GM21526 (cell line): ENCODE measurements around the gene IL9.
A peak's percentile ranks its signal among the peaks of the same experiment; 100 is the strongest.

Source experiments
- ATAC-seq: cut with Tn5 transposase; IDR thresholded peaks from one replicate; pipeline ENCODE4 v1.9.1; 2021; ENCODE audit warnings: moderate library complexity; ENCODE audit not compliant: unreplicated experiment, low FRiP score

Gene IL9

DNA sequence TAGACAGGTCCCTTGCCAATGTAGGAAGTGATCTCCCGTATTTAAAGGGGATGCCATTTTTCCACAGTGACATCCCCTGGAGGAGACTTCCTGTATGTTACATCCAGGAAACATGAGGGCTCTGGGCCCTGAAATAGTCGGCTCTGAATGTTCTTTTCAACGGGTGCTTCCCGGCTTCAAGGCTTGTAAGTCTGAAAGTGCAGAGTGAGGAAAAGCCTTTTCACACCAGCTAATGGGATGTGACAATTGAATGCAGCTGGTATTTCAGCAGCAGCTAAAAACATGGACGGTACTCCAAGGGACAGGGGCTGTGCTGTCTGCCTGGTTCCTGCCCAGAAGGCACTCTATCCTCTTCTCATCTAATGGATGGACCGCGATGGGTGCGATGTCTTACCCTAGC is 1.4 kb downstream of the IL9 start:
- no peak for ATAC-seq

GRCh38 chr5:135891791-135892190 is 3.9 kb downstream of the IL9 start:
- no peak for ATAC-seq

DNA sequence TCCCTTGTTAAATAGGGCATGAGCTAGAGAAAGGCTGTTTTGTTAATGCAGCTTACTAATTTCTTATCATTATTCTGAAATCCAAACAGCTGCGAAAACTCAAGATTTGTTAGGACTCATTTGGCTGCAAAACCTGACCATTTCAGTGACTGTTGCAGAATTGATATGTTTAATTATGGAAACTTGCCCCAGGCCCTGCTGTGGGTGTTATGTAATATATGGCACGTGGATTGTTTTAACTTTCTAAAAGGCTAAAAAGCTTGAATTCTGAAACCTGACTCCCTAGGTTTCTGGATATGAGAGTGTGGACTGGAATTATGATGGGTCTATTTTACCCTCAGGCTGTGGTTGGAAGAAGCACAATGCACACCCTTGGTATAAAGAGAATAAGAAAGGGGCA is 4.4 kb downstream of the IL9 start:
- no peak for ATAC-seq

DNA sequence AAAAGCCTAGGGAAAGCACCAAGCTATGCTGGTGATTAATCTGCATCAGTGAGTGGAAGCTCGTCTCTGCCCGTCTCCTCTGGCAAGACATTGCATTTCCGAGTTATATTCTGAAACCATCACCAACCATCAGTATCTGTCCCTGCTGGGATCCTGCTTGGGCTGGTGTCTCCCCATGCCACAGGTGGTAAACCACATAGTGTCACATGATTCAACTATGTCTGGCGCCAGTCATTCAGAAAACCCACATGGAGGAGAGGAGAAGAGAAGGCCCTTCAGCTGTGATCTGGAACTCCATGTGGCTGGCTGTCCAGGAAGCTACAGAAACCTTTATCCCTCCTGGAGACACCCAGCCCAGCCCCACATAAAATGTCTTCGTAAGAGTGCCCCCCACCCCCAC is 4.8 kb downstream of the IL9 start:
- ATAC-seq = no peak

GRCh38 chr5:135890296-135890695 is 5.3 kb downstream of the IL9 start:
- no peak for ATAC-seq

DNA sequence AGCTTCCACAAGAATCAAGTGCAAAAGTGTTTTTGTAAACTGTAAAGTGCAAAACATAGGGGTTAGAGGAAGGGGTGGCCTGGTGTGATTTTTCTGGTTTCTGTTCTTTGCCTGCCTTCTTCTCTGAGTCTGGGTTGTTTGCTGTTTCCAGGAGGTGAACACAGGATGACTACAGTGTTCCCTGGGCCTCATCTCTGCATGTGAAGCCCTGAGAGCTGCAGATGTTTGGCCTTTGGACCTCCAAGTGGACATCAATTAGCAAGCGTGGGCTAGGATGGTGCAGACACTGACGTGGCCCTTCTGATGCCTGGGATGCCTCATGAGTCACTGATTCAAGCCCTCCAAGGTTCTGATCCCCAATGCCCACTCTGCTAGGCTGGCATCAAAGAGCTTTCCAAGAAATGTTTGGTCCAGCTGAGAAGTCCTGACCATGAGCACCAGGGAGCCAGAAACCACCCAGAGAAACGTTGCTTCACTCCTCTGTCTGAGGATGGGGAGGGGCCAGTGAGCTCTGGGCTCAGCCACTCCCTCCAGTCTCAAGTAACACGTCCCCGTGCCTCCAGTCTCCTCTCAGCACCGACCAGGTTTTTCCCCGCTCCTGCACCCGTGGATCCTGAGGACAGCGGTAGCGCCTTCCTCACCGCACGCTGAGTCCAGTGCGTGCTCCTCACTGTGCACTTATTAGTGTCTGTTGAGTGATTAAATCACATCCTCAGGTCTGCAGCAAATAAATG is 7.6 kb downstream of the IL9 start:
- no peak for ATAC-seq

GRCh38 chr5:135887447-135887864 is 8.2 kb downstream of the IL9 start:
- ATAC-seq = peak; percentile 83

DNA sequence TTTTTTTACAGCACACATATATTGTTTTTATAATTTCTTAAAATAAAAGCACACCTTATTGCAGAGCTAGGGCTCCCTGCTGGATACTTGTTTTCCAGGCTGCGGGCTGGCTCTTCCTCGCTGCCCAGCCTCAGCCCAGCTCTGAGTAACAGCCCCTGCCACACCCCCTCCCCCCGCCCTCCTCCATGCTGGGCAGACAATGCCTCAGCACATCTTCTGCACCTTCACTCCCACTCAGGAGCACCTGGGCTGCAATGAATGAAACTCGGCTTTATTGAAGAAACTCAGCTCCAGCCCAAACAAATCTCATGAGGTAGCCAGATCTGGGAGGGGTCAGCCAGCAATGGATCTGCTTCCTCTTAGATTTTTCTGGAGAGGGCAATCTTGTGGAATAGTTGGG is 9.5 kb downstream of the IL9 start:
- no peak for ATAC-seq

DNA sequence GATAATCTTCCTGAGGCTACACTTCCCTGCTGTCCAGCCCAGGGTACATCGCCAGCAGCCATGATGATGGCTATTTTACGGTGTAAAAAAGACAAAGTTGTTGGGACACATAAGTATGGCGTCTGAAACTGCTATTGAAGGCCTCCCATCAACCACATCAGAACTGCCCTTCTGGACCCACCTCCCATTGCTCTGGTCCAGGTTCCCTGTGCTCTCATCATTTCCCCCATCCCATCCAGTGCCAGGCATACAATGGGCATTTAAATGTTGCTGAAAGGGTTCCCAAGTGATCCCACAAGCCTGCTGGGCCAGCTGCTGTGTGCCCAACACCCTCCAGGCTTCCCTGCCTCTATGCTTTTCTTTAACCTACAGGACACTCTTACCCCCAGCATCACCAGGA is 10.6 kb downstream of the IL9 start:
- ATAC-seq = no peak

DNA sequence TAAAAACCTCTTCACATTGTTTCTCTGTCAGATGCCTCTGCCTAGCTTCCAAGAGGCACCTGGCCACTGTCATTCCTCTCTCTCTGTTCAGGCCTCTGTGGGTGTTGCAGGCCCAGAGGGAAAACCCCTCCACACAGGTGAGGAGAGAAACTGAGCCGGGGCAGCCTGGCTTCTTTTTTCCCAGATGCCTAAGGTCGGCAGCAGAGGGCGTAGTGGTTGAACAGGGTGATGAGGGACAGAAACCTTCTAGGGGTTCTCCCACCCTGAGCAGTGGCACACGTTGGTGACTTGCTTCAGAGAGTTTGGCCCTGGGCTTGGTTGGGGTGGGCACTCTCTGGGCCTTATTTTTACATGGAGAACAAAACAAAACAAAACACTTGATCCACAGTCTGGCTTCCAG is 12.2 kb downstream of the IL9 start:
- no peak for ATAC-seq

DNA sequence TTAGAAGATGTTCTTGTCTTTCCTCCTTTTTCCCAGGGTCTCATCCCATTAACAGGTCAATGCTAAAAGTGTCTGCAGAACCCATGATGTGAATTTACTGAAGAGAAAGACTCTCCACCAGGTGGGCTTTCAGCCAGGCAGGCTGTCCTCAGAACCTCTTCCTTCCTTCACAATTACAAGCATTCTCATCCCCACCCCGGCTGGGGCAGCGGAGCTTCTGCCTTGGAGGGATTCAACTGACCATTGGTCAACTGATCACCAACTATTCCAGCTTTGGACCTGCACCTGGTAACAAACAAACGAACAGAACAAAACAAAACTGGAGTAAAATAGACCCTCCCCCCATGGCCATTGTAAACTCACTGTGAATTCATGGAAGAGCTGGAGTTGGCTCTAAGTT is 12.6 kb downstream of the IL9 start:
- no peak for ATAC-seq

DNA sequence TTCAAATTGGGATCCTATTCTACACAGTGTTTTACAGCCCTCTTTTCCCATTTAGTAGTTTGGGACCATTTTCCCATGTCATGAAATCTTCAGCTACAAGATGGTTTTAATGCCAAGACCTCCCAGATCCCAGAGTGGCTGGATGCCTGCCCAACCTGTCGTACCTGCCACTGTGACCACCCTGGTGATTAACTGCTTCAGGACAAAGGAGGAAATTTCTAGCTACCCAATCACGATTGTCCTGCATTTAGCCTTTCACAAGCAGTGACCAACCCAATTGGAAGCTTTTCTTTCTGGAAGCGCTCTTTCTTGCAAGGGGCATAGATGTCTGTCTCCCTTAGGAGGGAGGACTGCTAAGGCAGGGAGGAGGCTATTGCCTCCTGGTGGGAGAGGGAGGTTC is 13.8 kb downstream of the IL9 start:
- ATAC-seq = no peak

GRCh38 chr5:135881244-135881643 is 14.4 kb downstream of the IL9 start:
- no peak for ATAC-seq

- no peak for ATAC-seq
Measured at GRCh38 chr5:135880801-135881200, 14.8 kb downstream of the IL9 start.

DNA sequence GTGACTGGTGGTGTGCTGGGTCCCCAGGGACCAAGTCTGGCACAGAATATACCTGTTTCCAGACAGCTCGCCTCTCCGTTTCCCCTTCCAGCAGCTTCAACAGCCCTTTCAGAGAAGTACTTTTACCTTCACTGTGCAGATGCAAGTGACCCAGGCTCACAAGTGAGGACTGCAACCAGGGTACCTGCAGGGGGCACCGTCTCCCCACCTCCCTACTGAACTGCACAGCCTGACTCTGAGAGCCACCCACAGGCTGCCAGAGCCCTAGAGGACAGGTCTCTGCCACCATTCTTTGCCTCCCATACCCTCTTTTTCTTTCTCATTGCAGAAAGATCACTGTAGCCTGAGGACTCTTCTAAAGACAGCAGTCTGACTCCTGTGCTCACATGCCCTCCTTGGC is 15.4 kb downstream of the IL9 start:
- no peak for ATAC-seq

DNA sequence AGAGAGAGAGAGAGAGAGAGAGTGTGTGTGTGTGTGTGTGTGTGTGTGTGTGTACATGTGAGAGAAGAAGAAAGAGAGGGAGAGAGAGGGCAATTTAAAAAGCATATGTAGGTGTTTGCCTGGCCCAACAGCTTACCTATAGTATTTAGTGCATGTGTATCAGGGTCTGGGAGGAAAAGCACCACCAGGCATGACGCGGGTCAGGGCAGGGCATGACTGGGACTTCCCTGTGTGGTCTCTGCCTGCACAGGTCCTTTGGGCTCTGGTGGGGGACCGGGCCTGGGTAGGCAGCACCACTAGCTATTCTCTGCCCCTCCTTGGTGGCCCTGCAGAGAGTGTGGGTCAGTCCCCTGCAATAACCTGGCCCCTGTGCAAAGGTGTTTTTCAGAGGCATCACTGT is 16.1 kb downstream of the IL9 start:
- no peak for ATAC-seq

- ATAC-seq = no peak
Measured at GRCh38 chr5:135878156-135878620, 17.5 kb downstream of the IL9 start.

- no peak for ATAC-seq
Measured at GRCh38 chr5:135877570-135878155, 18.0 kb downstream of the IL9 start.

DNA sequence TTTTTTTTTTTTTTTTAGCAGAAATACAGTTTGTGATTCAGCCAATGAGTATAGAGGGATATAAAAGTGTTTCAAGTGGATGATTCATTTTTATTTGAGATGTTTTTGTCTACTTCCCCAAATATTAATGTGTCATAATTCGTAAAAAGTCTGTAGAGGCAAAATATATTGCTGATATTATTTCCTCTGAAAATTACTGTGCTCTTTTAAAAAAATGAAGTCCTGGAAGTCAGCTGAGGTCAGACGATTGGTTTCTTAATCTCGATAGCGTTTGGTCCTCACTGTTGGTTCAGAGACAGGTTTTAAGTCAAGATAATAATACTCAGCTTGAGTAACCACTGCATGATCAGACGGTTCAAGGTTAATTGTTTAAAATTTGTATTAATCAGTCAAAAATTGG is 19.5 kb downstream of the IL9 start:
- no peak for ATAC-seq

DNA sequence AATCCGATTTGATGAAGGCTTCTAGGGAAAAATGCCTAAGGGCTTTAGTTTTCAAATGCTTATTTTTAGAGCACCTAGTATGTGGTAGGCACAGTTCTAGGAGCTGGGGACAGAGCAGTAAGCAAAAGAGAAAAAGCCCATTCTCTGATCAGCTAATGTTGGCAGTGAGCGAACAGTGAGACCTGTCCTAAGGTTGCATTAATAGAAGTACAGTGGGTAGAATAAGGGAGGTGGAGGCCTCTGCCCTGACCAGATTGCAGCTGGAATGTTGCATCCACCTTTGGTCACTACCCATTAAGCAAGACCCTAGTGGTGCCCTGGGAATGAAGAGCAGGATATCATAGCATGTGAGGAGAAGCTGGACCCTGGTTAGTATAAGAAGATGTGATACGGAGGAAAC is 20.1 kb downstream of the IL9 start:
- ATAC-seq = no peak

DNA sequence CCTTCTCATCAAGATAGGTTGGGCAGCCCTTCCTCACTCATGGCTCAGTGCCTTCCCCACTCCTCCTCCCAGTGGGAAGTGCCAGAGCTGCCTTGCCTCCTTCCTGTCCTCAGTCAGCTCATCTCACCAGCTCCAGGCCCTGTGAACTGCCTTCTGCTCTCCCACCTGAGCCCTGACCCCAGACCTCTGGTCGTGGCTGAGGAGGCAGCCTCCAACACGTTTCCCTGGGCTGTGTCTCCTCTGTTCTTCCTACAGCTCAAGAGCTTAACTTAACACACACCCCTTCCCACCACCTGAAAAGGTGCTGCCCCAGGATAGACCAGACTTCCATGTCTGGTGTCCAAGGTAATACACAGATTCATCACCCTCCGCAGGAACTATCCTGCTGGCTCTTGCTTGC is 21.2 kb downstream of the IL9 start:
- no peak for ATAC-seq

- ATAC-seq = no peak
Measured at GRCh38 chr5:135873831-135874230, 21.8 kb downstream of the IL9 start.
